GM13976 (cell line): ENCODE results near the gene GPSM1.

ENCODE experiments used
- DNase-seq: peaks from one replicate; pipeline ENCODE4 v3.0.0; 2012; ENCODE audit warnings: low spot score
- CTCF ChIP-seq: IDR thresholded peaks from 2 replicates; pipeline ENCODE4 v1.5.1; 2012; ENCODE audit warnings: borderline replicate concordance, mild to moderate bottlenecking; ENCODE audit not compliant: insufficient read depth; ENCODE audit errors: extremely low read depth, missing control alignments, control extremely low read depth
- in situ Hi-C: fragments of 300-500 bp; cut with MboI; formaldehyde crosslinking; loops from one replicate; pipeline ENCODE4 v1.12.0; 2022; ENCODE audit warnings: low sequenced_read_pairs, mixed read lengths, inconsistent platforms; ENCODE audit not compliant: unreplicated experiment

The GPSM1 gene

DNA sequence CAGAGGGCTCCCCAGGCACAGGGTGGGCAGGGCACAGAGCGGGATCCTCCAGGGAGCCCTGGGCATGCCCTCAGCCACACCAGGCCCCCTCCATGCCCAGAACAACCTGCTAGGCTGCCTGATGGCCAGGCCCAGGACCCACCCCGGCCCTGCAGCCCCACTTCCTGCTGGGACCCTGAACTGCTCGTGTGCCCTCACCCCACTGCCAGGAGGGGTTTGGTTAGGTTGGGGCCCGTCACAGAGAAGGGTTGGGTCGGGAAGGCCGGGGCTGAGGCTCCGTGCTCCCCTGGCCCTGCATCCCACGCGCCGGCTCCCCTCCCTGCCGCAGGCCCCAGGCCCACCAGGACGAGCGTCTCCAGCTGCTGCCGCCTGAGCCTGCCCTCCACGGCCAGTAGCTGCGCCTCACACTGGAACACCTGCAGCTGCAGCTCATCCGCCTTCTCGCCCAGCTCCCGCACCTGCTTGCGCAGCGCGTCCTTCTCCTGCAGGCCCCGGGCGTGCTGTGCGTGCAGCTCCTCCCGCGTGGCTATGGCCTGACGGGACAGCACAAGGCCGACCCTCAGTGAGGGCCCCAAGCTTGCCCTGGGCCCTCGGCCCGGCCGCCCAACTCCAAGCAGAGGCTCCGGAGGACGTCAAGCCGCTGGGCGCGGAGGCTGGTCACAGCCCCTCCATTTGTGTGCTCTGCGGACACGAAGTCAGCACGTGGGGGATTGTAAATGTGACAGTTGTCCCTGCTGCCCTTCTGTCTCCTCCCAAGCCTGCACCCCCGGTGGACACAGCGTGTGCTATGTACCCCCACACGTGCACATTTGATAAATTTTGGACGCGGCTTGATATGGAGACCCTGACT lies 40.2 kb downstream of the GPSM1 start:
- in situ Hi-C loops, result no loop called here
- no peak for TF ChIP-seq CTCF
- DNase-seq, result no peak

- in situ Hi-C loops, result no loop called here
These were observed 40.9 kb downstream of the GPSM1 start for GRCh38 chr9:136368190-136368589.

GRCh38 chr9:136370037-136370436 lies 42.7 kb downstream of the GPSM1 start:
- no peak for DNase-seq
- no peak for TF ChIP-seq CTCF
- in situ Hi-C loops, result no loop called here

More at GRCh38 chr9:136368190-136368589, 40.9 kb downstream of the GPSM1 start:
- no peak for TF ChIP-seq CTCF
- no peak for DNase-seq

DNA sequence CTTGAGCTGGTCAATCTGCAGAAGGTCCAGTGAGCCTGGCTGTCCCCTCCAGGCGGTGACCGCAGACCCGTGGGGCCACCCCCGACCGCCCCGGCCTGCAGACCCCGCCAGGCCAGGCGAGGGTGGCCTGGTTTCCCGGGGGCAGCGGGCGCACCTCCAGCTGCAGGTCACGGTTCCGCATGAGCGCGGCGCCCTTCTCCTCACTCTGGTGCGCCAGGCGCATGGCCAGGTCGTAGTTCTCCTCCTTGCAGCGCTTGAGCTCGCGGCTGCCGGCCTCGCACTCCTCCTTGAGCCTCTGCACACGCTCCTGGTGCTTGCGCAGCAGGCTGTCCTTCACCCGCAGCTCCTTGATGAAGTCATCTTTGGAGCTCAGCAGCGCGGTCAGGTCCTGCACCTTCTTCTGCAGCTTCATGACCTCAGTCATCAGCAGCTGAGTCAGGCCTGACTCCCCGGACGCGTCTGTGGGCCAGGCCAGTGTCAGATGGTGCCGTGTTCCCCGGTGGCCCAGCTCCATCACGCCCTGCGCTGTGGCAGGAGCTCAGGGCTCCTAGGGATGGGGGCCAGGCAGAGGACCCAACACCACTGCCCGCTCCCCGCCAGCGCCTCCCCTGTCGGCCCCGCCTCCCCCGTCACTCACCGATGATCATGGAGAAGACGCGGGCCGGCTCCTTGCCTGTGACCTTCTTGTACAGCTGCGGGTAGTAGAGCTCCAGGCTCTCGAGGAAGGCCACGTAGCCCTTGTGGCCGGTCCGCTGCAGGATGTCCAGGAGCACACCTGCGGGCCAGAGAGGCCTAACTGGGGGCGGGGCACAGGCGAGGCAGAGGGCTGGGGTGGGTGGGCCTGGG lies 43.6 kb downstream of the GPSM1 start:
- TF ChIP-seq CTCF, result no peak
- DNase-seq, result no peak
- in situ Hi-C loops, result no loop called here

- no peak for DNase-seq
- in situ Hi-C loops, result no loop called here
These were observed 44.2 kb downstream of the GPSM1 start for GRCh38 chr9:136371533-136371880.

DNA sequence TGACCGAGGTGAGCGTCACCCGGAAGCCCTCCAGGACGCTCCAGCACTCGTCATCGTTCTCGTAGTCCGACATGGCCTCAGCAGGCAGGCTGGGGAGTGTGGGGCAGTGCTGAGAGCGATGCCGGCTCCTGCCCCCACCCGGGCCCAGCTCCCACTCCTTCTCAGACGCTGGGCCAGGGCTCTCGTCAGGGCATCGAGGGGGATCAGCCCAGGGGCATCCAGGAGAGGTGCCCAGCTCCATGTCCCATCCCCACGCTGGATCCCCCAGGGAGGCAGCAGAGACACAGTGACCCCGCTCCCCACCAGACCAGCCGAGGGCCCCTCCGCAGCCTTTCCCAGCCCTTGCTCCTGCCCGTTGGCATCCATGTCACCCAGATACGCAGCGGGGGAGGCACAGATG lies 44.7 kb downstream of the GPSM1 start:
- in situ Hi-C loops, result no loop called here

More at GRCh38 chr9:136371533-136371880, 44.2 kb downstream of the GPSM1 start:
- TF ChIP-seq CTCF, result no peak

More for the DNA sequence above, 44.7 kb downstream of the GPSM1 start:
- TF ChIP-seq CTCF, result no peak
- DNase-seq, result no peak
